HepG2 (cell line): ENCODE results near the gene KCNH6. TPM values are rescaled to one million over a fixed set of nuclear protein-coding genes. Genes with fewer than 3 reads are reported as not detected.

ENCODE experiments used
- ATAC-seq: fragments of 200-7000 bp; cut with Tn5 transposase; 3 replicates; pipeline ENCODE4 v1.9.1; 2020; ENCODE audit warnings: mild to moderate bottlenecking, moderate library complexity
- BruUV-seq: library from RNA; stranded (reverse); fragments of 400-500 nt; replicated peaks from 2 replicates; lab custom pipeline; 2021; lab: Mats Ljungman, UMichigan
- CTCF ChIA-PET: fragments of 300-600 bp; formaldehyde crosslinking; extraction: SDS; loops from one replicate; lab custom pipeline; 2021; ENCODE audit warnings: low total read pairs, inconsistent platforms, low intra/inter-chr PET ratio; lab: Yijun Ruan, JAX
- POLR2A ChIA-PET: fragments of 350-600 bp; sonication (Branson Sonifier 250); formaldehyde crosslinking; loops from one replicate; lab custom pipeline; 2020; ENCODE audit warnings: antibody characterized with exemption, inconsistent platforms; lab: Yijun Ruan, JAX
- DNase-seq: peaks from one replicate; pipeline ENCODE4 v3.0.0-alpha.2; 2015; ENCODE audit warnings: low spot score
- FAIRE-seq: peaks from 3 replicates; lab custom pipeline; 2011; peaks lifted over from hg19 to GRCh38; lab: Jason Lieb, UNC
- H2AFZ ChIP-seq: one replicate; pipeline ENCODE4 v1.6.1; 2011; ENCODE audit warnings: low read length, inconsistent platforms
- H3K27ac ChIP-seq: fragments of 300-600 bp; 3 replicates; pipeline ENCODE4 v1.8.0; 2011; ENCODE audit warnings: mixed run types, mild to moderate bottlenecking, mixed read lengths, low read length, inconsistent platforms; ENCODE audit not compliant: insufficient read depth; ENCODE audit errors: extremely low read length
- H3K27me3 ChIP-seq, 2 experiments: fragments of 200-600 bp in 1 of 2; 2 replicates in 1 of 2; 3 replicates in 1 of 2; pipeline versions ENCODE4 v1.6.0 to v1.8.0; 2011; ENCODE audit warnings: low read length in 2 of 2, mild to moderate bottlenecking in 2 of 2, moderate library complexity in 2 of 2, inconsistent platforms in 1 of 2; ENCODE audit not compliant: insufficient read depth in 2 of 2, control insufficient read depth in 1 of 2
- H3K36me3 ChIP-seq, 2 experiments: fragments of 200-600 bp in 1 of 2; replicated peaks in 1 of 2; 2 replicates in 1 of 2; 3 replicates in 1 of 2; pipeline versions ENCODE4 v1.5.1 to v1.8.0; 2011; ENCODE audit warnings: low read length in 2 of 2, inconsistent platforms in 1 of 2; ENCODE audit not compliant: insufficient read depth in 2 of 2, control insufficient read depth in 1 of 2
- H3K4me1 ChIP-seq: 2 replicates; pipeline ENCODE4 v1.5.1; 2012; ENCODE audit warnings: low read length, inconsistent platforms; ENCODE audit not compliant: insufficient read depth
- H3K4me2 ChIP-seq: 2 replicates; pipeline ENCODE4 v1.6.0; 2011; ENCODE audit warnings: low read depth, low read length, inconsistent platforms
- H3K4me3 ChIP-seq, 3 experiments: fragments of 200-600 bp in 1 of 3; sonication (generic), shearing (Covaris generic) in 1 of 3; replicated peaks in 1 of 3; 2 replicates each; pipeline ENCODE4 v1.5.1; 2011 to 2016; ENCODE audit warnings: low read length in 3 of 3, inconsistent platforms in 2 of 3, low read depth in 2 of 3, mild to moderate bottlenecking in 2 of 3, control low read depth in 1 of 3, mixed read lengths in 1 of 3; ENCODE audit not compliant: insufficient read depth in 1 of 3
- H3K79me2 ChIP-seq: one replicate; pipeline ENCODE4 v1.6.1; 2011; ENCODE audit warnings: low read length, inconsistent platforms; ENCODE audit not compliant: insufficient read depth
- H3K9ac ChIP-seq: 2 replicates; pipeline ENCODE4 v1.6.0; 2011; ENCODE audit warnings: mild to moderate bottlenecking, low read depth, low read length, inconsistent platforms; ENCODE audit not compliant: insufficient read depth
- H3K9me3 ChIP-seq: 2 replicates; pipeline ENCODE4 v1.5.1; 2012; ENCODE audit warnings: mild to moderate bottlenecking, low read length
- H4K20me1 ChIP-seq: 2 replicates; pipeline ENCODE4 v1.6.0; 2011; ENCODE audit warnings: inconsistent platforms, mild to moderate bottlenecking, low read length, moderate library complexity; ENCODE audit not compliant: insufficient read depth
- ARID5B ChIP-seq: IDR thresholded peaks from 2 replicates; pipeline ENCODE4 v1.4.0; 2020; ENCODE audit warnings: mild to moderate bottlenecking, missing genetic modification reagents
- DNMT1 ChIP-seq: sonication (generic); formaldehyde crosslinking; IDR thresholded peaks from 2 replicates; pipeline ENCODE4 v1.5.1; 2020; ENCODE audit warnings: mild to moderate bottlenecking, missing genetic modification reagents
- ELF4 ChIP-seq: sonication (generic); formaldehyde crosslinking; IDR thresholded peaks from 2 replicates; pipeline ENCODE4 v1.5.0; 2020; ENCODE audit warnings: missing genetic modification reagents, mild to moderate bottlenecking, moderate library complexity, borderline replicate concordance
- ERF ChIP-seq: IDR thresholded peaks from 2 replicates; pipeline ENCODE4 v1.6.1; 2018; ENCODE audit warnings: missing biosample characterization, missing genetic modification reagents
- FOXP1 ChIP-seq, 2 experiments: fragments of 450-650 bp in 1 of 2; IDR thresholded peaks; 2 replicates each; pipeline ENCODE4 v1.6.1; 2017 to 2018; ENCODE audit warnings: antibody characterized with exemption in 1 of 2
- GATA4 ChIP-seq: sonication (generic); IDR thresholded peaks from 2 replicates; pipeline ENCODE4 v1.6.1; 2016; ENCODE audit warnings: antibody characterized with exemption, low read depth, borderline replicate concordance
- HCFC1 ChIP-seq: fragments of 150-350 bp; IDR thresholded peaks from 2 replicates; pipeline ENCODE4 v1.6.1; 2014; ENCODE audit warnings: low read depth, low read length
- HNF4A ChIP-seq: sonication (generic); formaldehyde crosslinking; IDR thresholded peaks from 2 replicates; pipeline ENCODE4 v1.4.0; 2020; ENCODE audit warnings: missing genetic modification reagents
- KDM6A ChIP-seq: IDR thresholded peaks from 2 replicates; pipeline ENCODE4 v1.6.1; 2016; ENCODE audit warnings: low read depth
- NCOA1 ChIP-seq: sonication (generic); formaldehyde crosslinking; IDR thresholded peaks from 2 replicates; pipeline ENCODE4 v1.9.0; 2021; ENCODE audit warnings: missing genetic modification reagents
- RXRA ChIP-seq: sonication (generic); formaldehyde crosslinking; IDR thresholded peaks from 2 replicates; pipeline ENCODE4 v1.5.1; 2020; ENCODE audit warnings: missing genetic modification reagents
- SRY ChIP-seq: sonication (generic); formaldehyde crosslinking; IDR thresholded peaks from 2 replicates; pipeline ENCODE4 v1.8.0; 2022; ENCODE audit warnings: mild to moderate bottlenecking, missing genetic modification reagents
- TIGD3 ChIP-seq: sonication (generic); formaldehyde crosslinking; IDR thresholded peaks from 2 replicates; pipeline ENCODE4 v1.5.1; 2020; ENCODE audit warnings: mild to moderate bottlenecking, missing genetic modification reagents, borderline replicate concordance
- WIZ ChIP-seq: sonication (generic); formaldehyde crosslinking; IDR thresholded peaks from 2 replicates; pipeline ENCODE4 v1.5.1; 2020; ENCODE audit warnings: mild to moderate bottlenecking, missing genetic modification reagents
- YEATS2 ChIP-seq: sonication (generic); formaldehyde crosslinking; IDR thresholded peaks from 2 replicates; pipeline ENCODE4 v1.4.0; 2020; ENCODE audit warnings: missing genetic modification reagents, borderline replicate concordance
- ZNF276 ChIP-seq: sonication (generic); formaldehyde crosslinking; IDR thresholded peaks from 2 replicates; pipeline ENCODE4 v1.4.0; 2020; ENCODE audit warnings: mild to moderate bottlenecking, low read depth, missing genetic modification reagents
- ZSCAN31 ChIP-seq: sonication (generic); formaldehyde crosslinking; IDR thresholded peaks from 2 replicates; pipeline ENCODE4 v1.5.0; 2020; ENCODE audit warnings: low read depth, mild to moderate bottlenecking, missing genetic modification reagents
- WGBS: methylation state at CpG from one replicate; pipeline ENCODE4 v1.1.6; 2017; ENCODE audit warnings: low lambda C conversion rate; 5-methylcytosine and 5-hydroxymethylcytosine counted together
- in situ Hi-C: cut with HindIII; loops from 2 replicates; pipeline ENCODE4 v1.10.0; 2017; ENCODE audit warnings: low pct_unique_long_range_greater_than_20kb; ENCODE audit not compliant: extremely low pct_ligation_motif_present
- intact Hi-C: fragments of 100-400 bp; cut with micrococcal nuclease; formaldehyde crosslinking; loops from one replicate; pipeline ENCODE4 v1.10.0; 2022; ENCODE audit not compliant: unreplicated experiment
- polyA plus RNA-seq, 8 experiments: library from polyadenylated mRNA; depleted of rRNA in 3 of 8; stranded (reverse) in 7 of 8; unstranded in 1 of 8; fragments of >200 nt; fragmentation: Illumina TruSeq in 4 of 8; extraction: Trizol in 4 of 8; gene quantifications; 2 replicates each; pipeline versions ENCODE4 v1.2.1 to v1.2.3, GENCODE V29; 2011 to 2016; ENCODE audit warnings: low read depth in 4 of 8, missing spikeins in 1 of 8, mixed read lengths in 1 of 8; ENCODE audit not compliant: insufficient read depth in 1 of 8
- total RNA-seq, 5 experiments: library from RNA; depleted of rRNA; stranded (reverse); fragments of >200 nt; fragmentation: Illumina TruSeq; extraction: Trizol; gene quantifications; 2 replicates each; pipeline ENCODE4 v1.2.3, GENCODE V29; 2016; ENCODE audit warnings: low read depth in 1 of 5

KCNH6 gene
- total and polyA plus RNA-seq, 2 of the 13 experiments (the other 11 are each of a cell fraction or from before 2014, with no cell fraction given), result 0.05 to 0.18 TPM

- Histone ChIP-seq H4K20me1 (no peaks in the 10 kb centered on the region), H3K9me3 (no peaks in the 10 kb centered on the region), H2AFZ (no peak overlapping the region), H3K9ac (no peak overlapping the region), H3K4me3 (peak overlapping the region in 1 of 3 experiments; percentile 18; a peak in 1 of 6 replicates), H3K27me3 (peaks cover 7 to 53% of the 10 kb centered on the region in 2 experiments; a peak in 4 of 5 replicates), H3K4me1 (peaks cover 75% of the 10 kb centered on the region), H3K4me2 (peak overlapping the region; percentile 60), H3K36me3 (no peaks in the 10 kb centered on the region), H3K27ac (peak overlapping the region; percentile 45), H3K79me2 (no peaks in the 10 kb centered on the region)
- DNase-seq (peak; percentile 29), ATAC-seq (peak; percentile 4; the same call in 1 of the 3 replicates), FAIRE-seq (no peak)
- intact Hi-C loops, result no loop called here
- WGBS, result 14% methylated on average over 6 of the region's 6 CpGs
- in situ Hi-C loops, result no loop called here
- POLR2A ChIA-PET, result no interaction called here
- CTCF ChIA-PET, result no interaction called here
- BruUV-seq, result no TSS peak
- peak; percentile 95 for TF ChIP-seq HNF4A (CRISPR knock-in tag)
- no peak for TF ChIP-seq SRY (CRISPR knock-in tag)
- peak; percentile 72 for TF ChIP-seq ARID5B (CRISPR knock-in tag)
- no peak for TF ChIP-seq TIGD3 (CRISPR knock-in tag)
- no peak for TF ChIP-seq FOXP1 (IDR thresholded peaks at IDR 0.05)
- TF ChIP-seq FOXP1 (CRISPR knock-in tag; IDR thresholded peaks at IDR 0.05), result peak; percentile 83
- no peak for TF ChIP-seq HCFC1
- TF ChIP-seq NCOA1, result peak; percentile 88; the same call in 1 of the 2 replicates
- TF ChIP-seq ELF4 (CRISPR knock-in tag), result 0 out of 2 replicates have a peak, but pooled peaks have one; percentile 38
- peak; percentile 67; the same call in 1 of the 2 replicates for TF ChIP-seq ERF (CRISPR knock-in tag)
- TF ChIP-seq YEATS2 (CRISPR knock-in tag), result peak; percentile 16; the same call in 1 of the 2 replicates
- 0 out of 2 replicates have a peak, but pooled peaks have one; percentile 36 for TF ChIP-seq DNMT1 (CRISPR knock-in tag)
- TF ChIP-seq GATA4, result no peak
- TF ChIP-seq ZNF276, result no peak
- TF ChIP-seq RXRA (CRISPR knock-in tag), result peak; percentile 91
- 0 out of 2 replicates have a peak, but pooled peaks have one; percentile 38 for TF ChIP-seq ZSCAN31 (CRISPR knock-in tag)
- peak; percentile 57 for TF ChIP-seq KDM6A (CRISPR knock-in tag)
- peak; percentile 96 for TF ChIP-seq WIZ (CRISPR knock-in tag)
Measured at GRCh38 chr17:63516910-63517824, 6.0 kb upstream of the KCNH6 start.
